ENCODE results near the gene ATG9B. TPM values are rescaled to one million over a fixed set of nuclear protein-coding genes. Genes with fewer than 3 reads are reported as not detected.

Gene ATG9B
- total and polyA plus RNA-seq, 2 of the 13 experiments (the other 11 are each of a cell fraction or from before 2014, with no cell fraction given): 0.24 TPM; not detected in 1

DNA sequence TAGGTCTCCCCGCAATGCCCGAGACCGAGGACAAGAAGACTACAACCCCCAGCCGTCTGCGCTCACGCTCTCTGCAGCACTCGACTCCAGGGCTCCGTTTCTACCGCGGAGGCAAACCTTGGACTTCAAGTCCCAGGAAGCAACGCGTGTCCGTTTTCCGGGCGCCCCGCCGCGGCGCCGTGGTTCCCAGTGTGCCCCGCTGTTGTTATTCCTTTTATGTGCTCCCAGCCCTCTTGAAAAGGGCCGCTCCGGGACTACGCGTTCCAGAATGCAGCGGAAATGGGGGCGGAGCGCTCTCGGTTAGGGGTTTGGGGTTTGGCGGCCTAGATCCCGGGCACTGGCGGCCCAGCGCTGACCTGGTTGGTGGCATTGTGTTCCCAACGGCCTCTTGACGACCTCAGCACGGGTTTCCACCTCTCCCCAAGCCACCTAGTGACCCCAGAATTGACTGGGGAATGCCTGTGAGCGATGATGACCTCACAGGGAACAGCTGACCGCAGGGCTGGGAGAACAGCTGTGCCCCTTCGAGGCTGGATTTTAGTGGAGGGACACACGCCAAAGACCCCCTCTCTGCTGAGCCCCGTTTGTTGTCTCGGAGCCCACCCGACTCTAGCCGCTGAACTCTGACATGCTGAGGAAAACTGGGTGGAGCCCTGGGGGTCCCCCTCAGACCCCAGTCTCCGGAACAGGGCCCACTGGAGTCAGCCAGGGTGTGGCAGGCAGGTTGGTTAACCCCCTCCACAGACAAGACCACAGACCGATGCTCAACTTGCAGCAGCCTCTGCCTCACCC lies 33.9 kb upstream of the ATG9B start (continued):
- TF ChIP-seq RERE (CRISPR knock-in tag; IDR thresholded peaks at IDR 0.05; ENCODE audit: low read depth) (no peak), ZFP36L2 (CRISPR knock-in tag; IDR thresholded peaks at IDR 0.05) (no peak), ZNF788 (CRISPR knock-in tag; IDR thresholded peaks at IDR 0.05; ENCODE audit: borderline replicate concordance) (peak; percentile 3; the same call in 1 of the 2 replicates), HOXA9 (CRISPR knock-in tag; IDR thresholded peaks at IDR 0.05; ENCODE audit: borderline replicate concordance) (no peak), POLR2A (IDR thresholded peaks at IDR 0.05; ENCODE audit: insufficient read depth in 1 of 2, low read depth in 2 of 2, low read length in 2 of 2) (peak in 1 of 2 experiments; percentile 76; a peak in 2 of 4 replicates), MYC (CRISPR knock-in tag; IDR thresholded peaks at IDR 0.05; ENCODE audit: borderline replicate concordance) (peak; percentile 50; the same call in 1 of the 2 replicates), AGO1 (IDR thresholded peaks at IDR 0.05; ENCODE audit: low read depth, low read length, poor library complexity, severe bottlenecking) (peak; percentile 70), FOXP1 (IDR thresholded peaks at IDR 0.05) (no peak), FOXP1 (CRISPR knock-in tag; IDR thresholded peaks at IDR 0.05) (no peak), ZNF282 (IDR thresholded peaks at IDR 0.05; ENCODE audit: partially characterized antibody) (no peak), PAWR (CRISPR knock-in tag; IDR thresholded peaks at IDR 0.05; ENCODE audit: borderline replicate concordance) (no peak), TAF15 (IDR thresholded peaks at IDR 0.05; ENCODE audit: low read depth, low read length, poor library complexity, severe bottlenecking) (no peak), CBFB (CRISPR knock-in tag; IDR thresholded peaks at IDR 0.05) (no peak), ZNF432 (CRISPR knock-in tag; IDR thresholded peaks at IDR 0.05; ENCODE audit: borderline replicate concordance) (no peak), SKIL (CRISPR knock-in tag; IDR thresholded peaks at IDR 0.05; ENCODE audit: borderline replicate concordance) (no peak), ADNP (CRISPR knock-in tag; IDR thresholded peaks at IDR 0.05) (no peak), ZNF263 (CRISPR knock-in tag; IDR thresholded peaks at IDR 0.05) (peak; percentile 74)
- TF ChIP-seq, protein P1, sequence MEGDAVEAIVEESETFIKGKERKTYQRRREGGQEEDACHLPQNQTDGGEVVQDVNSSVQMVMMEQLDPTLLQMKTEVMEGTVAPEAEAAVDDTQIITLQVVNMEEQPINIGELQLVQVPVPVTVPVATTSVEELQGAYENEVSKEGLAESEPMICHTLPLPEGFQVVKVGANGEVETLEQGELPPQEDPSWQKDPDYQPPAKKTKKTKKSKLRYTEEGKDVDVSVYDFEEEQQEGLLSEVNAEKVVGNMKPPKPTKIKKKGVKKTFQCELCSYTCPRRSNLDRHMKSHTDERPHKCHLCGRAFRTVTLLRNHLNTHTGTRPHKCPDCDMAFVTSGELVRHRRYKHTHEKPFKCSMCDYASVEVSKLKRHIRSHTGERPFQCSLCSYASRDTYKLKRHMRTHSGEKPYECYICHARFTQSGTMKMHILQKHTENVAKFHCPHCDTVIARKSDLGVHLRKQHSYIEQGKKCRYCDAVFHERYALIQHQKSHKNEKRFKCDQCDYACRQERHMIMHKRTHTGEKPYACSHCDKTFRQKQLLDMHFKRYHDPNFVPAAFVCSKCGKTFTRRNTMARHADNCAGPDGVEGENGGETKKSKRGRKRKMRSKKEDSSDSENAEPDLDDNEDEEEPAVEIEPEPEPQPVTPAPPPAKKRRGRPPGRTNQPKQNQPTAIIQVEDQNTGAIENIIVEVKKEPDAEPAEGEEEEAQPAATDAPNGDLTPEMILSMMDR (CRISPR knock-in tag; IDR thresholded peaks at IDR 0.05): no peak
- TF ChIP-seq, protein P2, sequence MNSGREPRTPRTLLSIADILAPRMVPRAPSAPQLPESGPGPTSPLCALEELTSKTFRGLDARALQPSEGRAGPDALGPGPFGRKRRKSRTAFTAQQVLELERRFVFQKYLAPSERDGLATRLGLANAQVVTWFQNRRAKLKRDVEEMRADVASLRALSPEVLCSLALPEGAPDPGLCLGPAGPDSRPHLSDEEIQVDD (CRISPR knock-in tag; IDR thresholded peaks at IDR 0.05; ENCODE audit: borderline replicate concordance): no peak
- TF ChIP-seq, protein P3, sequence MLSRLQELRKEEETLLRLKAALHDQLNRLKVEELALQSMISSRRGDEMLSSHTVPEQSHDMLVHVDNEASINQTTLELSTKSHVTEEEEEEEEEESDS (CRISPR knock-in tag; IDR thresholded peaks at IDR 0.05; ENCODE audit: borderline replicate concordance): no peak
